Hematopoietic multipotent progenitor cell treated with erythropoietin and hydrocortisone succinate and interleukin-3 and kit ligand, for 4 days (in vitro differentiated cells): ENCODE data around the gene CCR9.
A peak's percentile ranks its signal among the peaks of the same experiment; 100 is the strongest.

Experiments
- DNase-seq: peaks from one replicate; pipeline ENCODE4 v3.0.0-alpha.2; 2015

CCR9 gene

DNA sequence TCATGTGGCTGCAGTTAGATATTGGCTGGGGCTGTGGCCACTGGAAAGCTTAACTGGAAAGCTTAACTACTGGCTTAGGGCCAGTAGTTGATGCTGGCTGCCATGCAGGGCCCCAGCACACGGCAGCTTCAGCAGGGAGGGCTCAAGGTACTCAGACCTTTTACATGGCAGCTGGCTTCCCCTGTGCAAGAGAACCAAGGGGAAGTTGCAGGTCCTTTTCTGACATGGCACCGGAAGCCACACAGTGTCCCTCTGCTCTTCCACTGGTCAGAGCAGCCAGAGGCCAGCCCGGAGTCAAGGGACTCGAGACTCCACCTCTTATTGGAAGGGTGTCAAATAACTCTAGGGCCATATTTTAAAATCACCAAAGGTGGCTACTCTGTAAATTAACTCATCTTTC lies 24.5 kb downstream of the CCR9 start:
- DNase-seq, result no peak

GRCh38 chr3:45911511-45912226 lies 25.3 kb downstream of the CCR9 start:
- no peak for DNase-seq

DNA sequence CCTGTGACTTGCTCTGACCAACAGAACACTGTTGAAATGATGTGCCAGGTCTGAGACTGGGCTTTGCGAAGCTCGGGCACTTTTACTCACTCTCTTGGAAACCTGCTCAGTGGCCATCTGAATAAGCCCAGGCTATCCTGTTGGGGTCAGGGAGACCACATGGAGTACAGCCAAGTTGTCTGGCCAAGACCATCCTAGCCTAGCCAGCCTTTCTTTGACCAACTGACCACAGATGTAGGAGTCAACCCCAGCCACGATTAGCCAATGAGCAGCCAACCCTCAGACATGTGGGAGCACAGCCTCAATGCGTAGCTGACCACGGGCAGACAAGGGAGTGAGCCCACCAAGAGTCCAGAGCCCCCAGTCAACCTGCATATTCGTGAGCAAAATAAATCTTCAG lies 26.1 kb downstream of the CCR9 start:
- no peak for DNase-seq

- no peak for DNase-seq
Measured at GRCh38 chr3:45914362-45915058, 28.2 kb downstream of the CCR9 start.

DNA sequence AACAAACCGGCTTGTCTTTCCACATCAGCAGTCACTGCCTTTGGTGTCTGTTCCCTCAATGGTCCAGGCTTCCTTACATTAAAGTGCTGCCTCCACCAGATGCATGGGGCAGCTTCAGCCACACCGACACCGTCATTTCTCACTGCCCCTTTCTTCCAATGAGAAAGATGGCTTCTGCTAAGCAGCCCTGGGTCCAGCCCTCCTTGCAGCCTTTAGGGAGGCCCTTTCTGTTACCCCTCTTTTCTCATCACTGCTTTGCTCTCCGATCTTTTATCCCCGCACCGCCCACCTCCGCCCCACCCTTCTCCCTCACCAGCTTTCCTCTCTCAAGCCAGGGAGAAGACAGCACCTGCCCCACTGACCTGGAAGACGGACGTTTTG lies 28.7 kb downstream of the CCR9 start:
- no peak for DNase-seq

GRCh38 chr3:45915518-45916231 lies 29.3 kb downstream of the CCR9 start:
- no peak for DNase-seq

- DNase-seq, result no peak
Measured at GRCh38 chr3:45917146-45917898, 31.0 kb downstream of the CCR9 start.

DNA sequence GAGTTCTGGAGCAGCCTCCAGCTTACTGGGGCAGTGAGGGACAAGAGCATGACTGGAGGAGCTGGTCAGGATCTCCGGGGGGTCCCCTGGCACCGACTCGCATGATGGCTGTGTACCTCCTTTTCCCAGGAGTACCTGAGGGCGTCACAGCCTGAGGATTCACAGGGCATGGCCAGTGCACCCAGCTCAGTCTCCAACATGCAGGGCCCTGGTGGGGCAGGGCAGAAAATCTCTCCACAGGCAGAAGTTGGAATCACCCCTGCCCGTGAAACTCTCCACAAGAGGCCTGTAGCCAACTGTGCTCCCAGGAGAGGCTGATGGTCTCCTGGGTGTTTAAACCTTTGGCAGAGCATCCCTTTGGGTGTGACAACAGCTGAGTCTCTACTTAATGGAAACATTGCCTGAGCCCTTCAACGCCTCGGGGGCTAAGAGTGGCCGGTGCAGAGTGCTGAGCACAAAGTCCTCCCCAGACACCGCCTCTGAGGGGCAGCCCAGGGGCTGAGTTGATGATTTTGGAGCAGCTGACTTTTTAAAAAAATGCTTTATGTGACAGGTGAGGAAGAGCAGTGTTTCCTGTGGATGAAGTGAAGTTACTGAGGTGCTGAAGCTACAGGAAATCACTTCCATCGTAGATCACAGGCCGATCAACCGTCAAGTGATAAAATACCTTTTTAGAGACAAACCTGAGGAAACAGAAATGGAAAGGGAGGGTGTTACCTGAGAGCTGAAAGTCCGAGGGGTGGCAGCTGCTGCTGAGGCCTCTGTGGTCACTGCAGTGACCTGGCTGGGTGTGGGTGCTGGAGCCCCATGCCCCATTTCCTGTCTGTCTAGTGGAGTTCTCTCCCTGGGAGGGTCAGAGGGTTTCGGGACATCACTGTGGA lies 35.1 kb downstream of the CCR9 start:
- DNase-seq, result no peak

GRCh38 chr3:45922039-45922326 lies 35.6 kb downstream of the CCR9 start:
- no peak for DNase-seq

DNA sequence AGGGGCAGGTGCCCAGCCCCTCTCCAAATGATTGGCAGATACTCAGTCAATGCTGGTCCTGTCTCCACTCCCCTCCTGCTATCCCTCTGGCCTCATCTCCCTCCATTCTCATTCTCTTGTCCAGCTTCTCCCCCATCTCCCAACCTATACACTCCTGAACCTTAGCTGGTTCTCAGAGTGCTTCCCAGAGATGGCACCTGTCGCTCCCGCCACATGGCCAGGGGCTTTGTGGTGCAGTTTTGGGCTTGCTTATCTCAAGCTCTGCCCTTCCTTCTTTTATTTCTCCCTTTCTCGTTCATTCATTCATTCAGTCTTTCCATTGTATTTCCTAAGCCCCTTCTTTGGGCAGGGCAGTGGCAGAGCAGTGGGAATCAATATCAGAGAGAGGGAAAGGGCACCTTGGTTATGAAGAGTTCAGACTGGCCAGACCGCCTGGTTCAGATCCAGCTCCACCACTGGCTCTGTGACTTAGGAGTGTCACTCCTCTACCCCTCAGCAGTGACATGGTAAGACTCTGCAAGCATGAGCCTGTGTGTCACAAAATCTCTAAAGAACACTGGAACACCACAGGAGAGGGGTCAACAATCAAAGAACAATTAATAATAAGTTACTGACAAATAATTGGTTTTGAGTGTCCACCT lies 36.7 kb downstream of the CCR9 start:
- no peak for DNase-seq

DNA sequence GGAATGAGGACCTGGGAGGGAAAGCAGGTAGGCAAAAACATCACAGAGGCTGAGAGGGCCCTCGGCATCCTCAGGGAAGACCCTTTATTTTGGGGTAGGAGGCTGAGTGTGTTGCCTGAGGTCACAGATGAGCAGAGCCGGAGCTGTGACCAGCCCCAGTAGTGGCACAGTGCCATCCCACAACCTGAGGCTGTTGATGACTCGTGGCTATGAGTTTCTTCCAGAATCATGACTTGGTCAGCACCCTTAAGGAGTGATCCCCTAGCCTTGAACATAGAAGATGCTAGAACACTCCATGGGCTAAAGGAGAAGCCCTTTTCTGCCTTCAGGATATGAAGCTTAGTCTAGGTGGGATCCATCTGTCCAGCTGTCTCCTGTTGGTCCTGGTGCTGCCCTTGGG lies 37.4 kb downstream of the CCR9 start:
- peak; percentile 20 for DNase-seq

GRCh38 chr3:45927881-45928280 lies 41.5 kb downstream of the CCR9 start:
- DNase-seq, result no peak

DNA sequence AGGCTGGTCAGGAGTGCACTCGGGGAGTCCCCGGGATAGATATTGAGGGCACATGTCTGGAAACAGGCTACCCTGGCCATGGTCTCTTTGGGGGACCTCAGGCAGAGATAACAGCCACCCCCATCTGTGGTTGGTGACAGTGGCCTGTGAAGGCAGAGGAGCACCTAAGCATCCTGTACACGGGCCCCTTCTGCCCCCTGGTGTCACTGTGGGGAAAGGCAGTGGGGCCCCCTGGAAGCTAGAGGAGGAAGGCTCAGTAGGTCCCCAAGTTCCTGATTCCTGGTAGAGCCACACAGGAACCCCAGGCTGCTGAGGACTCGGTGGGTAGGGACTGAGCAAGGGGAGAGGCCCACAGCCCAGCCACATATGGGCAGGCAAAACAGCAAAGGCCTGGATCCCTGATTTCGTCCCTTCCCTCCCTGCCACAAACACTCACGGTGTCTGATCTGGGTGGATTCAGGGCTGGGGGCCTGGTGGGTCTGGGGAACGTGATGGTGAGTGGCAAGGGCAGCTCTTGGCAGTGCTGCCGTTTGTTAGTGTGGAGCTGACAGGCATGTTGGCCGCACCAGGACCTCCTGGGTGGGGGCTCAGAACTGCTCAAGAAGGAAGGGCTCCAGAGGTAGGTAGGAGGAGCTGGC lies 42.8 kb downstream of the CCR9 start:
- DNase-seq, result peak; percentile 74

DNA sequence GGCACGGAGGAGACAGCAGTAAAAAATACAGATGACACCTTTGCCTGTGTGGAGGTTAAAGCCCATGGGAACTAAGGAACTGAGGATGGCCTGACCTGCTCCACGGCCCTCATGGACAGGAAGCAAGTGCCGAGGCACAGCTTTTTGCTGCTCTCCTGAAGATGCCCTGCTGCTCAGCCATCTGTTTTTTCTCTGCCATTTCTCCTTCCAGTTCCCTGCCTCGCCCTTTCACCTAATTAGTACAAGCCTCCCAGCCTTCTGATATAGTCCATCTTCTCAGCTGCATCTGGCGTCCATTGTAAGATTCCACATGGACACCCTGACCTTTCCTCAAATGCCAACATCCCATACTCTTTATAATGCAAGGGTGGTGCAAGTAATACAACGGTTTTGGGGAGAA lies 45.2 kb downstream of the CCR9 start:
- DNase-seq, result no peak

- DNase-seq, result peak; percentile 14
Measured at GRCh38 chr3:45932112-45932511, 45.8 kb downstream of the CCR9 start.

GRCh38 chr3:45933591-45933990 lies 47.2 kb downstream of the CCR9 start:
- no peak for DNase-seq

DNA sequence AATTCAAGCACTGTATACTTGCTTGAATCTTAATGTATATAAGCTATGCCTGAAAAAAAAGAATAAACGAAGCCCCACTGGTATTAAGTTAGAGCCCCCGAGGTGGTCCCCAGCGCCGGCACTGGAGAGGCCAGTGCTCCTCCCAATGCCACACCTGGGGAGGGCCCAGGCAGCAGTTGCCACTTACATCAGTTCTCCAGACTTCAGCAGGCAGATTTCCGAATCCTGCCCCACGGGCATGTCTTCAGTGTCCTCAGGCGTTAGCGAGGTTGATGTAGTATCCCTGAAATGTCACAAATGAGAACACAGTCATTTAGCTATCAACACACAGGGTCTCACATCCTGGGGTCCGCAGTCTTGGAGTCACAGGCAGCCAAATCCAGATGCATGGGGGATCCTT lies 49.9 kb downstream of the CCR9 start:
- DNase-seq, result no peak

DNA sequence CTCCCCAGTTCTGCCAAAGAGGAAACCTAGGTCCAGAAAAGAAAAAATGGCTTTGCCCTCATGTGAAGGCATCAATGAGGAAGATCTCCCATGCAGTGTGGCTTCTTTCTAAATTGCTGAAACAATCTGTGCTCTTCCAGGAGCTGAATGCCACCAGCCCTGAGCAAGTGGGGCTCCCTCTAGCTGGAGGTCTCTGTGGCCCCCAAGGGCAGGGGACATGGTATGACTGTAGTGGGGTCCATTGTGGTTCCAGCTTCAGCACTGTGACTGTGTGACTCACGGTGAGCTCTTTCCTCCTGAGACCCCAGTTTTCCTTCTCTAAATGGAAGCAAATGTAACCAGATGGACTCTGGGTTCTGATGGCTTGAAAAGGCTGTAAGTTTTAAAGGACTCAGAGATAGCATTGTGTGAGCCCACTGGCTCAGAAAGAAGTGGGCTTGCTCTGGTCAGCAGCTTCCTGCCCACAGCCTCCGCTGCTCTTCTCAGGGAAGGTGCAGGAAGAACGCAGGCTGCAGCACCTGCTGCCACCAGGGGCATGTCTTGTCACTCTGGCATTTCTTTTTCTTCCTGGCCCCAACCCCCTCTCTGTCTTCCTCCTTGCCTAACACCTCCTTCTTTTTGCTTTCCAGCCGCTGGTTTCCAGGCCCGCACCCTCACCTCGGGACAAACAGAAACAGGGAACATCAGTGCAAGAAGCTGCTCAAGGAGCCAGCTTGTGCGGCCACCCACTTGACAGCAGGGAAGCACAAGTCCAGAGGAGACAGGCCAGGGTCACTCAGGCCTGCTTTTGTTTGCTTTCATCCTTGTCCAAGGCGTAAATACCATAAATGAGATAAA lies 51.1 kb downstream of the CCR9 start:
- no peak for DNase-seq

DNA sequence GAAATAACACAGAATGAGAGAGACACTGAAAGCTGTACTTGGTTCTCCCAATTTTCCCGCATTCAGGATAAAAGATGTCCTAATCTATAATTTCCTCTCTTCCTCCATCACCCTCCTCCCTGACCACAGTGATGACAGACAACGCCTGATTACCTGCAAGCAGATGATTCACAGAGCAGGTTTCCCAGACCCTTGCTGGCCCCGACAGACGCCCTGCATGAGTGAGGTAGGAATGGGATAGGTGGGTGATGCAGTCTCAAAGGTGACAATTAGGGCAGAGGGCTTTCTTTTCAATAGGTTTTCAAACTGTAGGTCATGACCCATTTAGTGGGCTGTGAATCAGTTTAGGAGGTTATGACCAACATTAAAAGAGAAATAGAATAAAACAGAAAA lies 51.7 kb downstream of the CCR9 start:
- no peak for DNase-seq

DNA sequence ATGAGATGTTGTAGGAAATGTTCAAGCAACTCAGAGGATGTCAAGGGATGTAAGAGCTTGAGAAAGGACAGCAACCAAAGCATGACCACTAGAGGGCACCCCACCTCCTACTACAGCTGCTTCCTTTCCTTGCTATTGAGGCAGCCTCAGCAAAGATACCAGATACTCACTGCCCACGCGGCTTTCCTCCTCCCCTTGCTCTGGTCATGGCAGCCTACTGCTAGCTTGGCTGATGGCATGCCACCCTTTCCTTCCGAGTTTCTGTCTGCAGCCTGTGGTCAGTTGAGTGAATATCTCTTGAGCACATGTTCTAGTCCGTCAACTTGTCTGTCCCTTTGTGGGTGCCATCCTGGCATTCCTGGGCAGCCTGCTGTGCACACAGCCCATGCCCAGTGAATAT lies 52.5 kb downstream of the CCR9 start:
- DNase-seq, result peak; percentile 95

GRCh38 chr3:45939341-45939771 lies 53.0 kb downstream of the CCR9 start:
- DNase-seq, result no peak
